ENCODE data around the gene ALK.

ALK gene

DNA sequence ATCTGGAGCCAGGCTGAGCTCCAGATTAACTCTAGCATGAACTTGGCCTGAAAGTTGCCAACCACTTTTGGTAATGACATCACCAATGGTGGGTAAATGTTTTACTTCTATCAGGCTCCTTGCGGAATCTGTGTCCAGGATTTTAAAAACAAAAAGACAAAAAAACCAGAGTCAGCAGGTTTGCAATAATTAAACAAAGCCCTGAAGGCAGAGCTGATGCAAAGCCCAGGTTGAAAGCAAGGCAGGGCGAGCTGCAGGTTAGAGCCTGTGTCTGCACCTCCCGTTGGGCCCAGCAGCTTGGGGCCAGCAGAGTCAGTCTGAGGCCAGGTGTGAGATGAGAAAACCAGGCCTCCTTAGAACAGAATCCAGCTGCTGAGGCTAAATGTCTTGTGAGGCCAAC lies 29.1 kb upstream of the ALK start:
- no peak for TF ChIP-seq ZFX (IDR thresholded peaks at IDR 0.05; ENCODE audit: borderline replicate concordance)
- TF ChIP-seq, protein P1, sequence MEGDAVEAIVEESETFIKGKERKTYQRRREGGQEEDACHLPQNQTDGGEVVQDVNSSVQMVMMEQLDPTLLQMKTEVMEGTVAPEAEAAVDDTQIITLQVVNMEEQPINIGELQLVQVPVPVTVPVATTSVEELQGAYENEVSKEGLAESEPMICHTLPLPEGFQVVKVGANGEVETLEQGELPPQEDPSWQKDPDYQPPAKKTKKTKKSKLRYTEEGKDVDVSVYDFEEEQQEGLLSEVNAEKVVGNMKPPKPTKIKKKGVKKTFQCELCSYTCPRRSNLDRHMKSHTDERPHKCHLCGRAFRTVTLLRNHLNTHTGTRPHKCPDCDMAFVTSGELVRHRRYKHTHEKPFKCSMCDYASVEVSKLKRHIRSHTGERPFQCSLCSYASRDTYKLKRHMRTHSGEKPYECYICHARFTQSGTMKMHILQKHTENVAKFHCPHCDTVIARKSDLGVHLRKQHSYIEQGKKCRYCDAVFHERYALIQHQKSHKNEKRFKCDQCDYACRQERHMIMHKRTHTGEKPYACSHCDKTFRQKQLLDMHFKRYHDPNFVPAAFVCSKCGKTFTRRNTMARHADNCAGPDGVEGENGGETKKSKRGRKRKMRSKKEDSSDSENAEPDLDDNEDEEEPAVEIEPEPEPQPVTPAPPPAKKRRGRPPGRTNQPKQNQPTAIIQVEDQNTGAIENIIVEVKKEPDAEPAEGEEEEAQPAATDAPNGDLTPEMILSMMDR (IDR thresholded peaks at IDR 0.05): no peak
- H3K27ac ChIP-seq: no peak overlapping the region

GRCh38 chr2:29949042-29949441 lies 27.7 kb upstream of the ALK start:
- H3K27ac ChIP-seq: no peak overlapping the region
- TF ChIP-seq, protein P1 (IDR thresholded peaks at IDR 0.05): no peak
- no peak for TF ChIP-seq ZFX (IDR thresholded peaks at IDR 0.05; ENCODE audit: borderline replicate concordance)

GRCh38 chr2:29946505-29946904 lies 25.1 kb upstream of the ALK start:
- no peak for TF ChIP-seq ZFX (IDR thresholded peaks at IDR 0.05; ENCODE audit: borderline replicate concordance)
- TF ChIP-seq, protein P1 (IDR thresholded peaks at IDR 0.05): no peak
- no peak overlapping the region for H3K27ac ChIP-seq

DNA sequence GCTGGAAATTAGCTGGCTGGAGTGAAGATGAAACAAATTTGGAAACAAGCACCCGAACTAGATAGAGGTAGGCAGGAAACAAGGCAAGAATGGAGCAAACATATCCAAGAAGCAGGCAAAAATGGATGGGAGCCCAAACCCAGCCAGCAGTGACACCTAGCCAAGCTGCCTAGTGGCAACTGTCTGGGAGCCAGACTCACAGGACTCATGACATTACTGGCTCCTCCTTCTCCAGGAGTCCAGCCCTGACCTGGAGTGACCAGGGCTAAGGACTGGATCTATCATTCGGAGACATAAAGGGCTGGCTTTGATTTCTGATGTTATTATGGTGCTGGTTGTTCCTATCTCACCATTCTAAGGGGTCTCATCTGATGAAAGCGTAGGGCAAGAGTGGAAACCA lies 21.3 kb upstream of the ALK start:
- H3K27ac ChIP-seq: no peak overlapping the region
- no peak for TF ChIP-seq ZFX (IDR thresholded peaks at IDR 0.05; ENCODE audit: borderline replicate concordance)
- TF ChIP-seq, protein P1 (IDR thresholded peaks at IDR 0.05): no peak

GRCh38 chr2:29940706-29941105 lies 19.3 kb upstream of the ALK start:
- no peak overlapping the region for H3K27ac ChIP-seq
- TF ChIP-seq, protein P1 (IDR thresholded peaks at IDR 0.05): no peak
- TF ChIP-seq ZFX (IDR thresholded peaks at IDR 0.05; ENCODE audit: borderline replicate concordance): no peak

GRCh38 chr2:29936020-29936419 lies 14.6 kb upstream of the ALK start:
- TF ChIP-seq, protein P1 (IDR thresholded peaks at IDR 0.05): no peak
- TF ChIP-seq ZFX (IDR thresholded peaks at IDR 0.05; ENCODE audit: borderline replicate concordance): no peak
- no peak overlapping the region for H3K27ac ChIP-seq

- no peak overlapping the region for H3K27ac ChIP-seq
- TF ChIP-seq, protein P1 (IDR thresholded peaks at IDR 0.05): no peak
- no peak for TF ChIP-seq ZFX (IDR thresholded peaks at IDR 0.05; ENCODE audit: borderline replicate concordance)
Observed at GRCh38 chr2:29931818-29932217, 10.4 kb upstream of the ALK start.

Measured in 22Rv1 (cell line).